ENCODE measurements around the gene RIBC1.
"Not testable (repeated sequence)": the region's sequence is repeated elsewhere in the genome, so short reads cannot be mapped to it uniquely, and the experiment has no call there.

The RIBC1 gene

DNA sequence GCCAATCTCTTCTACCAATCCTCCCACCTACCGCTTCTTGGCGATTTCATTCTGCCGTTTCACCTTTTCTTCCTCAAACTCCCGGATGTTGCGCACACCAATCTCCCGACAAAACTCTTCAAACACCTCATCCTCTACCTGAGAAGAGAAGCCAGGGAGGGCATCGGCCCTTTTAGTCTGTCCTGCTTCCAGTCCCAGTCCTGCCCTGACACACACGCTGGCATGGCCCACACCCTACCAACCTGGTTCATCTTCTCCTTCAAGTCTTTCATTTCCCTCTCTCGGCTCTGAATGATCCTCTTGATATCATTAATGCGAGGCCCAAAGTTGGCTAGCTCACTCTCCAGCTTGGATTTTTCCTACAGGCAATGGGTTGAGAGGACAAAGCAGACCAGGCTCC, 19.1 kb upstream of the RIBC1 start:
- no peak overlapping the region for H3K27ac ChIP-seq (ENCODE audit: low read length)
- H3K9me3 ChIP-seq (ENCODE audit: control insufficient read depth in 1 of 2, low read length in 2 of 2): no peaks in the 10 kb centered on the region
- H3K27me3 ChIP-seq (ENCODE audit: low read depth, low read length): no peaks in the 10 kb centered on the region
- no peak overlapping the region for H3K4me3 ChIP-seq (ENCODE audit: low read depth in 1 of 2, low read length in 2 of 2)
- no peaks in the 10 kb centered on the region for H3K4me1 ChIP-seq (ENCODE audit: control insufficient read depth in 1 of 2, insufficient read depth in 2 of 2, low read length in 2 of 2)
- H3K36me3 ChIP-seq (ENCODE audit: control insufficient read depth in 1 of 2, insufficient read depth in 2 of 2, low read length in 2 of 2): peaks cover 45 to 50% of the 10 kb centered on the region in 2 donors

GRCh38 chrX:53412446-53412845, 10.2 kb upstream of the RIBC1 start:
- Histone ChIP-seq H3K36me3 (ENCODE audit: control insufficient read depth in 1 of 2, insufficient read depth in 2 of 2, low read length in 2 of 2) (peaks cover 37 to 58% of the 10 kb centered on the region in 2 donors), H3K27me3 (ENCODE audit: low read depth, low read length) (no peaks in the 10 kb centered on the region), H3K9me3 (ENCODE audit: control insufficient read depth in 1 of 2, low read length in 2 of 2) (no peaks in the 10 kb centered on the region), H3K4me3 (ENCODE audit: low read depth in 1 of 2, low read length in 2 of 2) (no peak overlapping the region), H3K4me1 (ENCODE audit: control insufficient read depth in 1 of 2, insufficient read depth in 2 of 2, low read length in 2 of 2) (no peaks in the 10 kb centered on the region), H3K27ac (ENCODE audit: low read length) (no peak overlapping the region)

- H3K9me3 ChIP-seq (ENCODE audit: control insufficient read depth in 1 of 2, low read length in 2 of 2); H3K27ac ChIP-seq (ENCODE audit: low read length); H3K4me3 ChIP-seq (ENCODE audit: low read depth in 1 of 2, low read length in 2 of 2); H3K36me3 ChIP-seq (ENCODE audit: control insufficient read depth in 1 of 2, insufficient read depth in 2 of 2, low read length in 2 of 2); H3K27me3 ChIP-seq (ENCODE audit: low read depth, low read length): not testable (repeated sequence)
- peaks cover 0 to 14% of the 10 kb centered on the region in 2 donors for H3K4me1 ChIP-seq (ENCODE audit: control insufficient read depth in 1 of 2, insufficient read depth in 2 of 2, low read length in 2 of 2)
These were observed 2.3 kb upstream of the RIBC1 start for GRCh38 chrX:53420351-53420750.

DNA sequence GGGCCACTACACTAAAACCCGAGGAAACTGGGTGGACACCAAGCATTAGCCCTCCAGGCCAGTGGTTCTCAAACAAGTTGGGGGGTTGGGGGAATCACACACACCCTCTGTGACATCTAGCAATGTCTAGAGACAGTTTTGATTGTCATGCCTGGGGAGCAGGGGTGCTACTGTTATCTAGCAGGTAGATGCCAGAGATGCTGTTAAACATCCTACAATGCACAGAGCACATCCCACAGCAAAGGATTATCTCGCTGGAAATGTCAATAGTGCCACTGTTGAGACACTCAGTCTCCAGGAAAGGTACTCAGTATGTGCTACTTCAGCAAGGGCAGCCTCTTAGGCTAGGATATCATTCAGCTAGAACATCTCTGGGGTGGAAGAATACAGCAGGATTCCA, 1.5 kb upstream of the RIBC1 start:
- peak overlapping the region; percentile 63 to 64 for H3K4me3 ChIP-seq (ENCODE audit: low read depth in 1 of 2, low read length in 2 of 2)
- H3K4me1 ChIP-seq (ENCODE audit: control insufficient read depth in 1 of 2, insufficient read depth in 2 of 2, low read length in 2 of 2): peaks cover 0 to 14% of the 10 kb centered on the region in 2 donors
- no peaks in the 10 kb centered on the region for H3K9me3 ChIP-seq (ENCODE audit: control insufficient read depth in 1 of 2, low read length in 2 of 2)
- H3K27me3 ChIP-seq (ENCODE audit: low read depth, low read length): no peaks in the 10 kb centered on the region
- no peak overlapping the region for H3K27ac ChIP-seq (ENCODE audit: low read length)
- no peaks in the 10 kb centered on the region for H3K36me3 ChIP-seq (ENCODE audit: control insufficient read depth in 1 of 2, insufficient read depth in 2 of 2, low read length in 2 of 2)

GRCh38 chrX:53421772-53422085, 944 bp upstream of the RIBC1 start:
- Histone ChIP-seq H3K27ac (ENCODE audit: low read length) (peak overlapping the region; percentile 83), H3K9me3 (ENCODE audit: control insufficient read depth in 1 of 2, low read length in 2 of 2) (no peaks in the 10 kb centered on the region), H3K4me1 (ENCODE audit: control insufficient read depth in 1 of 2, insufficient read depth in 2 of 2, low read length in 2 of 2) (peaks cover 0 to 14% of the 10 kb centered on the region in 2 donors), H3K36me3 (ENCODE audit: control insufficient read depth in 1 of 2, insufficient read depth in 2 of 2, low read length in 2 of 2) (no peaks in the 10 kb centered on the region), H3K4me3 (ENCODE audit: low read depth in 1 of 2, low read length in 2 of 2) (peak overlapping the region; percentile 63 to 64), H3K27me3 (ENCODE audit: low read depth, low read length) (no peaks in the 10 kb centered on the region)

- Histone ChIP-seq H3K4me3 (ENCODE audit: low read depth in 1 of 2, low read length in 2 of 2) (peak within 1 kb of the TSS; percentile 63 to 64), H3K27me3 (ENCODE audit: low read depth, low read length) (no peaks in the 10 kb centered on the region), H3K9me3 (ENCODE audit: control insufficient read depth in 1 of 2, low read length in 2 of 2) (no peaks in the 10 kb centered on the region), H3K27ac (ENCODE audit: low read length) (peak within 1 kb of the TSS; percentile 83), H3K4me1 (ENCODE audit: control insufficient read depth in 1 of 2, insufficient read depth in 2 of 2, low read length in 2 of 2) (peaks cover 0 to 14% of the 10 kb centered on the region in 2 donors), H3K36me3 (ENCODE audit: control insufficient read depth in 1 of 2, insufficient read depth in 2 of 2, low read length in 2 of 2) (no peaks in the 10 kb centered on the region)
These were observed 400 bp upstream of the RIBC1 start, which contains the start of gene SMC1A for GRCh38 chrX:53422086-53422860. TSS of gene SMC1A (minus strand) at chrX:53422654. CDS start at chrX:53422600, 54 bp downstream.

DNA sequence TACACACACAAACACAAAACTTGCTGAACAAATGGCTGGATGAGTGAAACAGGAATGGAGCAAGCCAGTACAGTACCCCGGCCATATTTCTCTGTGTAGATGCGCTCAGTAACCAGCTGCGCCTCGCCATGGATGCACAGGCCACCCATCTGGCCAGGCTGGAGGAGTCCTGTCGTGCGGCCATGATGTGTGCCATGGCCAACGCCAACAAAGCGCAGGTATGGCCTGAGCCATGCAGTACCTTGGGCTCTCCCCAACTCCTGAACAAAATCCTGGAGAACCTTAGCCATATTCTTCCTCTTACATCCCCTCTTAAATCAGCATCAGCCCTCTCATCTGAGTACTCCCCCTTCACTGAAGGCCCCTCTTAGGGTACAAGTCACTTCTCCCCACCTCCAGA, 7.1 kb downstream of the RIBC1 start:
- Histone ChIP-seq H3K27ac (ENCODE audit: low read length) (no peak overlapping the region), H3K9me3 (ENCODE audit: control insufficient read depth in 1 of 2, low read length in 2 of 2) (no peaks in the 10 kb centered on the region), H3K4me1 (ENCODE audit: control insufficient read depth in 1 of 2, insufficient read depth in 2 of 2, low read length in 2 of 2) (peaks cover 0 to 2% of the 10 kb centered on the region in 2 donors), H3K27me3 (ENCODE audit: low read depth, low read length) (no peaks in the 10 kb centered on the region), H3K4me3 (ENCODE audit: low read depth in 1 of 2, low read length in 2 of 2) (no peak overlapping the region), H3K36me3 (ENCODE audit: control insufficient read depth in 1 of 2, insufficient read depth in 2 of 2, low read length in 2 of 2) (peaks cover 4 to 30% of the 10 kb centered on the region in 2 donors)

GRCh38 chrX:53430231-53430630, 7.6 kb downstream of the RIBC1 start:
- Histone ChIP-seq H3K27me3 (ENCODE audit: low read depth, low read length) (no peaks in the 10 kb centered on the region), H3K4me1 (ENCODE audit: control insufficient read depth in 1 of 2, insufficient read depth in 2 of 2, low read length in 2 of 2) (peaks cover 0 to 4% of the 10 kb centered on the region in 2 donors), H3K27ac (ENCODE audit: low read length) (no peak overlapping the region), H3K36me3 (ENCODE audit: control insufficient read depth in 1 of 2, insufficient read depth in 2 of 2, low read length in 2 of 2) (peaks cover 4 to 30% of the 10 kb centered on the region in 2 donors), H3K9me3 (ENCODE audit: control insufficient read depth in 1 of 2, low read length in 2 of 2) (no peaks in the 10 kb centered on the region), H3K4me3 (ENCODE audit: low read depth in 1 of 2, low read length in 2 of 2) (no peak overlapping the region)

DNA sequence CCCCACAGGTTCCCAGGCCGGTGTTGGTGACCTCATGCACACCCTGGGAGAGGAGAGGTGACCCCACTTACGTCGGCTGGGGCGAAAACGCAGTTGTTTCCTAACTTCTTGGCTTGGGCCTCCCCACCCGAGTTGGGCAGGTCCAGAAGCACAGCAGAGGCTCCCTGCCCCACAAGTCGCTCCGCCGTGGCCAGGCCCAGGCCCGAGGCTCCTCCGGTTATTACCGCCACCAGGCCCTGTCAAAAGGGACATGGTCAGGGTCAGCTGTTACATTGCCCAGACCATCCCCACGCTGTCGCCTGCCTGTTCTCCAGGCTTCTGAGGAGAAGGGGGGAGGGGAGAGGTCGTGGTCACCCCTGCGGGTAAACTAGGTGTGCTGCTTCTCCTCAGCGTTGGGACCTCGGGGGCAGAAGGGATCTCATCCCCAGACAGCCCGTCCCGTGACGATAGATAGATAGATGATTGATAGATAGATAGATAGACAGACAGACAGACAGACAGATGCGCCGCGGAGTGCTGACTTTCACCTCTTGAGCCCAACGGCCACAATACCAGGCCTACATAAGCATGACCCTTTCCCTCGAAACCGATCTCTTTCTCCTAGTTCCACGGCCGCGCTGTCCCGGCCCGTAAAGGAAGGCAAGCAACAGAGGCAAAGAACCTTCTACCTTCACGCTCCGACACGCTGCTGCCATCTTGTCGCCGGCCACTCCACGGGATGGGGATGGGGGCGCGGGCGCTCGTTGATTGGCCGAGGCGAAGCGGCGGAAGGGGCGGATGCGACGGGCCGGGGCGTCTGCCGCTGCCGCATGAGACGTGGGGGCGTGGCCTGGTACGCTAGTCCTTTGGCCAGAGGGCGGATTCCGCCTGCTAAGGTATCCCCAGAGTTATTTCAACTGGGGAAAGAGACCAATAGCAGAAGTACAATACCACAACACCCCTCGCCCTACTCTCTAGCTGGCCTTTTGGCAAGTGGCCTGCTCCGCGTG, 11.3 kb downstream of the RIBC1 start, which contains the start of gene HSD17B10:
Gene HSD17B10, minus strand, starts transcription at position 720 of the 989 bp plus-strand sequence. Its CDS starts 25 bp downstream, at position 695.
- Histone ChIP-seq H3K4me3 (ENCODE audit: low read depth in 1 of 2, low read length in 2 of 2) (peak within 1 kb of the TSS; percentile 74 to 81), H3K27me3 (ENCODE audit: low read depth, low read length) (no peaks in the 10 kb centered on the region), H3K4me1 (ENCODE audit: control insufficient read depth in 1 of 2, insufficient read depth in 2 of 2, low read length in 2 of 2) (peaks cover 0 to 4% of the 10 kb centered on the region in 2 donors), H3K27ac (ENCODE audit: low read length) (peak within 1 kb of the TSS; percentile 58), H3K36me3 (ENCODE audit: control insufficient read depth in 1 of 2, insufficient read depth in 2 of 2, low read length in 2 of 2) (peaks cover 4 to 26% of the 10 kb centered on the region in 2 donors), H3K9me3 (ENCODE audit: control insufficient read depth in 1 of 2, low read length in 2 of 2) (no peaks in the 10 kb centered on the region)

DNA sequence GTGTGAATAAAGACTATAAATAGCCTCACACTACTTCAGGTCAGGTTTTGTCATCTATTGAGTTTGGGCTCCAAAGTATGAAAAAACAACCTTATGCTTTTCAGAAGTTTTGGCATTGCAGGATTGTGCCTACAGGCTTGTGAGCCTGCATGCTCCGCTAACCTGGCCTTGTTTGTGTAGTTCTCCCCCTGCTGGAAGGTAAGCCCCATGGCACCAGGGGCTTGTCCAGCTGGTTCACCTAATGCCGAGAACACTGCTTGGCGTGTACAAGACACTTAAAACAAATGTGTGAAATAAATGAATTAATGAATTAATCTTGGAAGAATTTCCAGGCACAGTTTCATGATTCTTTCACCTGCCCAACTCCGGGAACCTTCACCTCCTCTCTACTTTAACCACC, 13.3 kb downstream of the RIBC1 start:
- peaks cover 4 to 6% of the 10 kb centered on the region in 2 donors for H3K36me3 ChIP-seq (ENCODE audit: control insufficient read depth in 1 of 2, insufficient read depth in 2 of 2, low read length in 2 of 2)
- no peak overlapping the region for H3K27ac ChIP-seq (ENCODE audit: low read length)
- H3K27me3 ChIP-seq (ENCODE audit: low read depth, low read length): no peaks in the 10 kb centered on the region
- no peaks in the 10 kb centered on the region for H3K9me3 ChIP-seq (ENCODE audit: control insufficient read depth in 1 of 2, low read length in 2 of 2)
- peaks cover 0 to 6% of the 10 kb centered on the region in 2 donors for H3K4me1 ChIP-seq (ENCODE audit: control insufficient read depth in 1 of 2, insufficient read depth in 2 of 2, low read length in 2 of 2)
- H3K4me3 ChIP-seq (ENCODE audit: low read depth in 1 of 2, low read length in 2 of 2): no peak overlapping the region

DNA sequence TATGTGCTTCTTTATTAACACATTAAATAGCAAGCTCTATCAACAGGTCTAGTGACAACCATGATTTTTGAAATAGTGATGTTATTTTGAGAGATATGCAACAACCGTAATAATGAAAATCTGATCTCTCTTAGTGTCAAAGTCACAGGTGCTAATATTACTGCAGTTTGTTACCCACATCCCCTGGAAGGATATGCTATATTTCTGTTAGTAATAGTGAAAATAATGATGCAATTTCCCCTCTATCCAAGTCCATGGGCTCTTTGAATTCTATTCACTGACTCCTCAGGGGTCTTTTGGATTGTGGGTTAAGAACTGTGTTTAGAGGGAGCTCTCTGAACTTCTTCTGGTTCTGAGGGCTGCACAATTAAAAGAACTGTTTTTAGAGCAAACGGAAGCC, 14.5 kb downstream of the RIBC1 start:
- H3K27me3 ChIP-seq (ENCODE audit: low read depth, low read length): no peaks in the 10 kb centered on the region
- no peaks in the 10 kb centered on the region for H3K9me3 ChIP-seq (ENCODE audit: control insufficient read depth in 1 of 2, low read length in 2 of 2)
- peaks cover 0 to 8% of the 10 kb centered on the region in 2 donors for H3K4me1 ChIP-seq (ENCODE audit: control insufficient read depth in 1 of 2, insufficient read depth in 2 of 2, low read length in 2 of 2)
- H3K36me3 ChIP-seq (ENCODE audit: control insufficient read depth in 1 of 2, insufficient read depth in 2 of 2, low read length in 2 of 2): no peaks in the 10 kb centered on the region
- H3K4me3 ChIP-seq (ENCODE audit: low read depth in 1 of 2, low read length in 2 of 2): no peak overlapping the region
- H3K27ac ChIP-seq (ENCODE audit: low read length): no peak overlapping the region

All from muscle layer of duodenum (tissue), 2 donors.